OCI-LY3 (cell line): Measurements from ENCODE around the gene LRRC10.

ENCODE experiments used
- CTCF ChIP-seq: fragments of 200-600, 300-600 bp; sonication (generic); IDR thresholded peaks from 2 replicates; pipeline ENCODE4 v1.5.1; 2014; ENCODE audit warnings: antibody characterized with exemption, low read length, low read depth
- EZH2phosphoT487 ChIP-seq: fragments of 200-600 bp; shearing (Covaris generic); IDR thresholded peaks from 2 replicates; pipeline ENCODE4 v1.6.1; 2018; ENCODE audit warnings: antibody characterized with exemption, mixed run types, low read depth

GRCh38 chr12:69649529-69649928 lies 38.8 kb upstream of the LRRC10 start:
- TF ChIP-seq CTCF = peak; percentile 25
- TF ChIP-seq EZH2phosphoT487 = no peak
